GM23338 (cell line): ENCODE results near the gene RALY. TPM values are rescaled to one million over a fixed set of nuclear protein-coding genes. Genes with fewer than 3 reads are reported as not detected.

Experiments used
- ATAC-seq: fragments of 200-7000 bp; cut with Tn5 transposase; 3 replicates; pipeline ENCODE4 v1.9.1; 2020
- DNase-seq: peaks from one replicate; pipeline ENCODE4 v3.0.0-alpha.2; 2015; ENCODE audit warnings: low spot score
- H2AFZ ChIP-seq: fragments of 200-600 bp; sonication (generic); 2 replicates; pipeline ENCODE4 v1.8.0; 2016; ENCODE audit warnings: antibody characterized with exemption, mild to moderate bottlenecking, moderate library complexity
- H3F3A ChIP-seq: fragments of 200-600 bp; sonication (generic); replicated peaks from 2 replicates; pipeline ENCODE4 v1.8.0; 2017; ENCODE audit warnings: antibody characterized with exemption, mixed run types, low read depth
- H3K27ac ChIP-seq: fragments of 200-600 bp; sonication (generic); 2 replicates; pipeline ENCODE4 v1.6.1; 2016; ENCODE audit warnings: low read depth
- H3K27me3 ChIP-seq: fragments of 200-600 bp; sonication (generic); 2 replicates; pipeline ENCODE4 v1.8.0; 2016; ENCODE audit warnings: mild to moderate bottlenecking, mixed run types, moderate library complexity; ENCODE audit not compliant: insufficient read depth
- H3K36me3 ChIP-seq: fragments of 200-600 bp; sonication (generic); 2 replicates; pipeline ENCODE4 v1.8.0; 2016; ENCODE audit warnings: mild to moderate bottlenecking; ENCODE audit not compliant: insufficient read depth
- H3K4me1 ChIP-seq: fragments of 200-600 bp; sonication (generic); 2 replicates; pipeline ENCODE4 v1.8.0; 2016; ENCODE audit warnings: mild to moderate bottlenecking, moderate library complexity; ENCODE audit not compliant: insufficient read depth
- H3K4me2 ChIP-seq: fragments of 200-600 bp; sonication (generic); 2 replicates; pipeline ENCODE4 v1.7.1; 2017; ENCODE audit warnings: mixed run types
- H3K4me3 ChIP-seq: fragments of 200-600 bp; sonication (generic); 2 replicates; pipeline ENCODE4 v1.6.1; 2016; ENCODE audit warnings: mixed run types
- H3K79me2 ChIP-seq: fragments of 200-600 bp; sonication (generic); replicated peaks from 2 replicates; pipeline ENCODE4 v1.8.0; 2017; ENCODE audit warnings: mild to moderate bottlenecking; ENCODE audit not compliant: insufficient read depth
- H3K9me2 ChIP-seq: fragments of 200-600 bp; sonication (generic); 2 replicates; pipeline ENCODE4 v1.8.0; 2017; ENCODE audit not compliant: insufficient read depth
- H4K20me1 ChIP-seq: fragments of 200-600 bp; sonication (generic); replicated peaks from 2 replicates; pipeline ENCODE4 v1.8.0; 2017; ENCODE audit warnings: mild to moderate bottlenecking; ENCODE audit not compliant: insufficient read depth
- H3K27ac Mint-ChIP-seq: 2 replicates; pipeline ENCODE4 v1.8.0; 2020; ENCODE audit warnings: inconsistent platforms, mild to moderate bottlenecking, moderate library complexity, mixed read lengths
- H3K27me3 Mint-ChIP-seq: 3 replicates; pipeline ENCODE4 v1.8.0; 2022; ENCODE audit warnings: low read depth, mild to moderate bottlenecking, moderate library complexity, mixed read lengths, inconsistent platforms; ENCODE audit not compliant: insufficient read depth, poor library complexity
- H3K36me3 Mint-ChIP-seq: 3 replicates; pipeline ENCODE4 v1.8.0; 2021; ENCODE audit warnings: low read depth, mild to moderate bottlenecking, inconsistent platforms, moderate library complexity, mixed read lengths
- H3K4me1 Mint-ChIP-seq: 3 replicates; pipeline ENCODE4 v1.8.0; 2020; ENCODE audit warnings: mild to moderate bottlenecking, inconsistent platforms, mixed read lengths
- H3K4me3 Mint-ChIP-seq: 3 replicates; pipeline ENCODE4 v1.8.0; 2021; ENCODE audit warnings: moderate library complexity, mild to moderate bottlenecking, inconsistent platforms, mixed read lengths
- H3K9me3 Mint-ChIP-seq: 3 replicates; pipeline ENCODE4 v1.8.0; 2020; ENCODE audit warnings: moderate library complexity, mild to moderate bottlenecking, inconsistent platforms, mixed read lengths
- CREB1 ChIP-seq: fragments of 250-450 bp; sonication (Bioruptor Pico); IDR thresholded peaks from 2 replicates; pipeline ENCODE4 v1.5.0; 2020; ENCODE audit warnings: low read depth, mild to moderate bottlenecking, moderate library complexity
- CTCF ChIP-seq, 2 experiments: fragments of 200-600 bp in 1 of 2; sonication (generic) in 1 of 2; conservative IDR thresholded peaks; 2 replicates each; pipeline versions ENCODE4 v1.5.1 to v1.6.1; 2016 to 2017; ENCODE audit warnings: antibody characterized with exemption in 2 of 2, low read depth in 2 of 2, mild to moderate bottlenecking in 2 of 2, moderate library complexity in 1 of 2
- ETS1 ChIP-seq: IDR thresholded peaks from 2 replicates; pipeline ENCODE4 v1.6.1; 2016; ENCODE audit warnings: antibody characterized with exemption
- EZH2 ChIP-seq: fragments of 200-600 bp; sonication (generic); IDR thresholded peaks from one replicate; pipeline ENCODE4 v1.8.0; 2017; ENCODE audit warnings: antibody characterized with exemption, mild to moderate bottlenecking, low read depth; ENCODE audit not compliant: unreplicated experiment
- EZH2phosphoT487 ChIP-seq: fragments of 200-600 bp; sonication (generic); IDR thresholded peaks from one replicate; pipeline ENCODE4 v1.8.1; 2018; ENCODE audit warnings: antibody characterized with exemption; ENCODE audit not compliant: unreplicated experiment
- JUNB ChIP-seq: IDR thresholded peaks from one replicate; pipeline ENCODE4 v1.6.1; 2016; ENCODE audit warnings: antibody characterized with exemption; ENCODE audit not compliant: unreplicated experiment
- NANOG ChIP-seq: IDR thresholded peaks from 2 replicates; pipeline ENCODE4 v1.6.1; 2016; ENCODE audit warnings: antibody characterized with exemption, borderline replicate concordance
- POLR2AphosphoS5 ChIP-seq: IDR thresholded peaks from 2 replicates; pipeline ENCODE4 v1.6.1; 2016; ENCODE audit warnings: antibody characterized with exemption, low read depth
- REST ChIP-seq: IDR thresholded peaks from one replicate; pipeline ENCODE4 v1.6.1; 2018; ENCODE audit warnings: antibody characterized with exemption; ENCODE audit not compliant: unreplicated experiment
- STAT1 ChIP-seq: IDR thresholded peaks from one replicate; pipeline ENCODE4 v1.6.1; 2016; ENCODE audit warnings: antibody characterized with exemption; ENCODE audit not compliant: unreplicated experiment
- ZNF114 ChIP-seq: fragments of 250-450 bp; sonication (Bioruptor Pico); IDR thresholded peaks from 2 replicates; pipeline ENCODE4 v1.5.0; 2020; ENCODE audit warnings: mild to moderate bottlenecking, moderate library complexity
- ZNF331 ChIP-seq: fragments of 250-450 bp; sonication (Bioruptor Pico); IDR thresholded peaks from 2 replicates; pipeline ENCODE4 v1.5.0; 2020; ENCODE audit warnings: low read depth, mild to moderate bottlenecking, moderate library complexity
- ZNF462 ChIP-seq: fragments of 250-450 bp; sonication (Bioruptor Pico); IDR thresholded peaks from 2 replicates; pipeline ENCODE4 v1.5.0; 2020; ENCODE audit warnings: mild to moderate bottlenecking, moderate library complexity
- polyA plus RNA-seq: library from polyadenylated mRNA; unstranded; fragments of >200 nt; fragmentation: Nextera tagmentation; extraction: Ambion mirVana; gene quantifications from 2 replicates; pipeline ENCODE4 v1.2.1, GENCODE V29; 2016
- total RNA-seq: library from RNA; depleted of rRNA; stranded (reverse); fragments of >200 nt; shearing (Covaris generic); gene quantifications from 2 replicates; pipeline ENCODE4 v1.2.3, GENCODE V29; 2014

The RALY gene
- total and polyA plus RNA-seq, 2 experiments from 2014 or later = 144 to 167 TPM

- Histone ChIP-seq H3K4me1 (peaks cover 27% of the 10 kb centered on the region), H3K9me2 (no peaks in the 10 kb centered on the region; the same call in 1 of the 2 replicates), H3K79me2 (peaks cover 92% of the 10 kb centered on the region), H3K4me3 (no peak overlapping the region), H3K4me2 (no peak overlapping the region), H4K20me1 (peaks cover 71% of the 10 kb centered on the region), H3K27ac (no peak overlapping the region), H3K36me3 (no peaks in the 10 kb centered on the region), H3F3A (no peaks in the 10 kb centered on the region), H2AFZ (no peak overlapping the region), H3K27me3 (no peaks in the 10 kb centered on the region)
- Mint-ChIP-seq H3K4me3 (no peak overlapping the region), H3K27ac (no peak overlapping the region), H3K27me3 (peaks cover 6% of the 10 kb centered on the region), H3K4me1 (peaks cover 37% of the 10 kb centered on the region), H3K9me3 (no peaks in the 10 kb centered on the region), H3K36me3 (no peaks in the 10 kb centered on the region)
- DNase-seq = no peak
- TF ChIP-seq CTCF (conservative IDR thresholded peaks at IDR 0.05; ENCODE audit: low read depth in 2 of 2) = no peak
- no peak for TF ChIP-seq ZNF331 (CRISPR knock-in tag)
- no peak for TF ChIP-seq CREB1
- TF ChIP-seq EZH2phosphoT487 = no peak
- no peak for TF ChIP-seq POLR2AphosphoS5
- no peak for TF ChIP-seq ZNF462 (CRISPR knock-in tag)
- TF ChIP-seq NANOG = no peak
- TF ChIP-seq STAT1 = no peak
- no peak for TF ChIP-seq JUNB
- TF ChIP-seq ZNF114 (CRISPR knock-in tag) = no peak
- no peak for TF ChIP-seq REST
- TF ChIP-seq ETS1 = no peak
- TF ChIP-seq EZH2 = no peak
- ATAC-seq = no peak
Observed at GRCh38 chr20:34041226-34041625, 47.5 kb downstream of the RALY start.
